ENCODE data around the gene MRM1.

Gene MRM1

DNA sequence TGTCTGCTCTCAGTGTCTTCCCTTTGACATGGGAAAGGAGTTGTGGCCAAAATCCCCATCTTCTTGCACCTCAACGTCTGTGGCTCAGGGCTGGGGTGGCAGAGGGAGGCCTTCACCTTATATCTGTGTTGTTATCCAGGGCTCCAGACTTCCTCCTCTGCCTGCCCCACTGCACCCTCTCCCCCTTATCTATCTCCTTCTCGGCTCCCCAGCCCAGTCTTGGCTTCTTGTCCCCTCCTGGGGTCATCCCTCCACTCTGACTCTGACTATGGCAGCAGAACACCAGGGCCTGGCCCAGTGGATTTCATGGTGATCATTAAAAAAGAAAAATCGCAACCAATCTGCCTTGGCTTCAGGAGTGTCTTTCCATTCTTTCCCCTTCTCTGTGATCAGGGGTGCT lies 918 bp upstream of the MRM1 start:
- peak overlapping the region; percentile 88 for H3K4me3 ChIP-seq (ENCODE audit: low read depth, low read length, poor library complexity, severe bottlenecking)
- no peaks in the 10 kb centered on the region for H3K9me2 ChIP-seq (ENCODE audit: low read depth, low read length)
- peak overlapping the region; percentile 83; the same call in 1 of the 2 replicates for H3K9ac ChIP-seq (ENCODE audit: low read length)
- H3K4me2 ChIP-seq (ENCODE audit: low read length), result peak overlapping the region; percentile 86; the same call in 1 of the 2 replicates
- H3K4me1 ChIP-seq (ENCODE audit: insufficient read depth, low read length, severe bottlenecking), result peaks cover 28% of the 10 kb centered on the region
- TF ChIP-seq, protein P1, sequence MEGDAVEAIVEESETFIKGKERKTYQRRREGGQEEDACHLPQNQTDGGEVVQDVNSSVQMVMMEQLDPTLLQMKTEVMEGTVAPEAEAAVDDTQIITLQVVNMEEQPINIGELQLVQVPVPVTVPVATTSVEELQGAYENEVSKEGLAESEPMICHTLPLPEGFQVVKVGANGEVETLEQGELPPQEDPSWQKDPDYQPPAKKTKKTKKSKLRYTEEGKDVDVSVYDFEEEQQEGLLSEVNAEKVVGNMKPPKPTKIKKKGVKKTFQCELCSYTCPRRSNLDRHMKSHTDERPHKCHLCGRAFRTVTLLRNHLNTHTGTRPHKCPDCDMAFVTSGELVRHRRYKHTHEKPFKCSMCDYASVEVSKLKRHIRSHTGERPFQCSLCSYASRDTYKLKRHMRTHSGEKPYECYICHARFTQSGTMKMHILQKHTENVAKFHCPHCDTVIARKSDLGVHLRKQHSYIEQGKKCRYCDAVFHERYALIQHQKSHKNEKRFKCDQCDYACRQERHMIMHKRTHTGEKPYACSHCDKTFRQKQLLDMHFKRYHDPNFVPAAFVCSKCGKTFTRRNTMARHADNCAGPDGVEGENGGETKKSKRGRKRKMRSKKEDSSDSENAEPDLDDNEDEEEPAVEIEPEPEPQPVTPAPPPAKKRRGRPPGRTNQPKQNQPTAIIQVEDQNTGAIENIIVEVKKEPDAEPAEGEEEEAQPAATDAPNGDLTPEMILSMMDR (IDR thresholded peaks at IDR 0.05; ENCODE audit: low read length), result no peak
- TF ChIP-seq EZH2 (IDR thresholded peaks at IDR 0.05; ENCODE audit: borderline replicate concordance, low read length), result no peak
- H3K9me3 ChIP-seq (ENCODE audit: low read length), result no peaks in the 10 kb centered on the region
- H3F3A ChIP-seq (ENCODE audit: insufficient read depth, low read length), result no peaks in the 10 kb centered on the region
- H3K27ac ChIP-seq (ENCODE audit: low read depth, low read length, poor library complexity, severe bottlenecking), result peak overlapping the region; percentile 21
- no peaks in the 10 kb centered on the region for H3K79me2 ChIP-seq (ENCODE audit: insufficient read depth, low read length)
- no peaks in the 10 kb centered on the region for H3K27me3 ChIP-seq (ENCODE audit: insufficient read depth, low read length)
- no peak overlapping the region for H2AFZ ChIP-seq (ENCODE audit: low read length)
- no peaks in the 10 kb centered on the region for H4K20me1 ChIP-seq (ENCODE audit: insufficient read depth, low read length)
- H3K36me3 ChIP-seq (ENCODE audit: insufficient read depth, low read length), result no peaks in the 10 kb centered on the region; the same call in 1 of the 2 replicates

DNA sequence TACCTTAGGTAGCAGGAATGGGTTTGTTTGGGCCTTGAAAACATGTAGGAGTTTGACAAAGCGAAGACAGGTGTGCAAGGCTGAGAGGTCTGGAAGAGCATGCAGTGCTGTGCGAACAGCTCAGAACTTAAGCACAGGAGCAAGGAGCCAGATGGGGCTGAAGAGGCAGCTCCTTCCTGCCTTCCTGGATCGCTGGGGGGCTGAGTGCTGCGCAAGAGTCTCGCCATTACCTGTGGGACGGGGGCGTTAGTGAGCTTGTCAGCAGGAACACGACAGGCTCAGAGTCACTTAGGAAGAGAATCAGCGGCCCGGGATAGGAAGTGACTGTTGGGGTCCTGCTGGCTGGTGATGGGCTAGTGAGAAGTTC lies 464 bp upstream of the MRM1 start:
- Histone ChIP-seq H2AFZ (ENCODE audit: low read length) (0 out of 2 replicates have a peak overlapping the region, but pooled peaks have one; percentile 4), H3K9ac (ENCODE audit: low read length) (peak overlapping the region; percentile 83), H3F3A (ENCODE audit: insufficient read depth, low read length) (no peaks in the 10 kb centered on the region), H4K20me1 (ENCODE audit: insufficient read depth, low read length) (no peaks in the 10 kb centered on the region), H3K36me3 (ENCODE audit: insufficient read depth, low read length) (no peaks in the 10 kb centered on the region; the same call in 1 of the 2 replicates), H3K4me2 (ENCODE audit: low read length) (peak overlapping the region; percentile 86), H3K79me2 (ENCODE audit: insufficient read depth, low read length) (no peaks in the 10 kb centered on the region), H3K9me3 (ENCODE audit: low read length) (no peaks in the 10 kb centered on the region), H3K9me2 (ENCODE audit: low read depth, low read length) (no peaks in the 10 kb centered on the region), H3K4me3 (ENCODE audit: low read depth, low read length, poor library complexity, severe bottlenecking) (peak overlapping the region; percentile 88), H3K27ac (ENCODE audit: low read depth, low read length, poor library complexity, severe bottlenecking) (peak overlapping the region; percentile 21), H3K4me1 (ENCODE audit: insufficient read depth, low read length, severe bottlenecking) (peaks cover 32% of the 10 kb centered on the region), H3K27me3 (ENCODE audit: insufficient read depth, low read length) (no peaks in the 10 kb centered on the region)
- TF ChIP-seq, protein P1 (IDR thresholded peaks at IDR 0.05; ENCODE audit: low read length), result peak; percentile 31; the same call in 1 of the 2 replicates
- no peak for TF ChIP-seq EZH2 (IDR thresholded peaks at IDR 0.05; ENCODE audit: borderline replicate concordance, low read length)

DNA sequence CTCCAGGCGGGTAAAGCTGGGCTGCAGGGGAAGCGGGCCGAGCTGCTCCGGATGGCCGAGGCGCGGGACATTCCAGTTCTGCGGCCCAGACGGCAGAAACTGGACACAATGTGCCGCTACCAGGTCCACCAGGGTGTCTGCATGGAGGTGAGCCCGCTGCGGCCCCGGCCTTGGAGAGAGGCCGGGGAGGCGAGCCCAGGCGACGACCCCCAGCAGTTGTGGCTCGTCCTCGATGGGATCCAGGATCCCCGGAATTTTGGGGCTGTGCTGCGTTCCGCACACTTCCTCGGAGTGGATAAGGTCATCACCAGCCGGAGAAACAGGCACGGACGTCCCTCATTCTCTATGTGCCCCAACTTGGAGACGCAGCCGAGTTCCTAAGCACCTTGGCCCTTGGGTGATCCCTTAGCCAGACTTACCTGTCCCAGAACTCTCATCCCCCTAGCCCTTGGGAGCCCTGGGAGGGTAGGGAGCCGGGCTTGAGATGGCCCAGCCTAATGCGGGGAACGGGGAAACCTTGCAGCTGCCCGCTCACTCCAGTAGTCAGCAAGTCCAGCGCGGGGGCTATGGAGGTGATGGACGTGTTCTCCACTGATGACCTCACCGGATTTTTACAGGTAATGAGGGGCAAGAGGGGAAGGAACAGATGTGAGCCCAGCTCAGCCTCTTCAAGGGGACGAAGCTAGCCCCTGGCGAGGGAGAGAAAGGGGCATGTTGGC lies 806 bp downstream of the MRM1 start:
- H4K20me1 ChIP-seq (ENCODE audit: insufficient read depth, low read length), result no peaks in the 10 kb centered on the region
- no peaks in the 10 kb centered on the region for H3F3A ChIP-seq (ENCODE audit: insufficient read depth, low read length)
- no peaks in the 10 kb centered on the region for H3K9me3 ChIP-seq (ENCODE audit: low read length)
- TF ChIP-seq EZH2 (IDR thresholded peaks at IDR 0.05; ENCODE audit: borderline replicate concordance, low read length), result no peak
- TF ChIP-seq, protein P1 (IDR thresholded peaks at IDR 0.05; ENCODE audit: low read length), result no peak
- no peaks in the 10 kb centered on the region for H3K27me3 ChIP-seq (ENCODE audit: insufficient read depth, low read length)
- peaks cover 33% of the 10 kb centered on the region for H3K4me1 ChIP-seq (ENCODE audit: insufficient read depth, low read length, severe bottlenecking)
- H3K4me2 ChIP-seq (ENCODE audit: low read length), result peak overlapping the region; percentile 86
- H3K36me3 ChIP-seq (ENCODE audit: insufficient read depth, low read length), result no peaks in the 10 kb centered on the region; the same call in 1 of the 2 replicates
- no peaks in the 10 kb centered on the region for H3K9me2 ChIP-seq (ENCODE audit: low read depth, low read length)
- H3K4me3 ChIP-seq (ENCODE audit: low read depth, low read length, poor library complexity, severe bottlenecking), result peak overlapping the region; percentile 88
- H3K27ac ChIP-seq (ENCODE audit: low read depth, low read length, poor library complexity, severe bottlenecking), result no peak overlapping the region
- H3K79me2 ChIP-seq (ENCODE audit: insufficient read depth, low read length), result no peaks in the 10 kb centered on the region
- no peak overlapping the region for H2AFZ ChIP-seq (ENCODE audit: low read length)
- peak overlapping the region; percentile 83 for H3K9ac ChIP-seq (ENCODE audit: low read length)
